B cell (primary cell): ENCODE data around the gene CNGA1. TPM values are rescaled to one million over a fixed set of nuclear protein-coding genes. Genes with fewer than 3 reads are reported as not detected.
"Not testable (repeated sequence)": the region's sequence is repeated elsewhere in the genome, so short reads cannot be mapped to it uniquely, and the experiment has no call there.

Experiments
- ATAC-seq: fragments of 200-7000 bp; cut with Tn5 transposase; one replicate; pipeline ENCODE4 v1.10.0; 2021; ENCODE audit warnings: low read depth, mild to moderate bottlenecking, moderate number of reproducible peaks, moderate library complexity
- CTCF ChIA-PET: fragments of 350-600 bp; sonication (Branson Sonifier 250); formaldehyde crosslinking; loops from one replicate; lab custom pipeline; 2021; ENCODE audit warnings: antibody characterized with exemption, inconsistent platforms; lab: Charles Lee
- POLR2A ChIA-PET: fragments of 350-600 bp; sonication (Branson Sonifier 250); formaldehyde crosslinking; loops from one replicate; lab custom pipeline; 2021; ENCODE audit warnings: antibody characterized with exemption; lab: Charles Lee
- DNase-seq: peaks from one replicate; pipeline ENCODE4 v3.0.0; 2013
- H2AFZ ChIP-seq: 2 replicates; pipeline ENCODE4 v1.6.1; 2012; ENCODE audit warnings: mild to moderate bottlenecking, low read depth, low read length; ENCODE audit not compliant: insufficient read depth, poor library complexity, severe bottlenecking
- H3K27ac ChIP-seq, 2 donors: 1 replicate in 1 of 2; 2 replicates in 1 of 2; pipeline ENCODE4 v1.5.1; 2012 to 2013; ENCODE audit warnings: low read length in 2 of 2, mild to moderate bottlenecking in 2 of 2, moderate library complexity in 1 of 2
- H3K27me3 ChIP-seq, 4 experiments: fragments of 200-600 bp in 1 of 4; sonication (generic) in 1 of 4; replicated peaks in 1 of 4; 1 replicate in 2 of 4; 2 replicates in 2 of 4; pipeline versions ENCODE4 v1.6.1 to v1.7.0; 2013 to 2016; ENCODE audit warnings: low read length in 3 of 4, mild to moderate bottlenecking in 2 of 4, mixed read lengths in 1 of 4, moderate library complexity in 1 of 4; ENCODE audit not compliant: insufficient read depth in 4 of 4, control insufficient read depth in 3 of 4; ENCODE audit errors: control extremely low read depth in 1 of 4
- H3K36me3 ChIP-seq, 2 experiments: replicated peaks in 1 of 2; 1 replicate in 1 of 2; 2 replicates in 1 of 2; pipeline versions ENCODE4 v1.6.1 to v1.7.1; 2013; ENCODE audit warnings: low read length in 1 of 2; ENCODE audit not compliant: insufficient read depth in 2 of 2, control insufficient read depth in 1 of 2; ENCODE audit errors: control extremely low read depth in 1 of 2, extremely low read depth in 1 of 2
- H3K4me1 ChIP-seq, 2 donors: fragments of 200-600 bp in 1 of 2; sonication (generic) in 1 of 2; 1 replicate in 1 of 2; 2 replicates in 1 of 2; pipeline versions ENCODE4 v1.5.1 to v1.6.1; 2013 to 2017; ENCODE audit warnings: low read length in 2 of 2; ENCODE audit not compliant: control insufficient read depth in 2 of 2, insufficient read depth in 2 of 2
- H3K4me2 ChIP-seq: replicated peaks from 2 replicates; pipeline ENCODE3; 2012; ENCODE audit warnings: mild to moderate bottlenecking, low read depth, low read length; ENCODE audit not compliant: poor library complexity, severe bottlenecking
- H3K4me3 ChIP-seq, 5 experiments: fragments of 200-600 bp in 1 of 5; sonication (generic) in 1 of 5; 1 replicate in 3 of 5; 2 replicates in 2 of 5; pipeline versions ENCODE4 v1.5.1 to v1.7.0; 2011 to 2016; ENCODE audit warnings: low read length in 4 of 5, mild to moderate bottlenecking in 4 of 5, low read depth in 2 of 5, control low read depth in 1 of 5, moderate library complexity in 1 of 5; ENCODE audit not compliant: insufficient read depth in 1 of 5; ENCODE audit errors: control extremely low read depth in 1 of 5, extremely low read depth in 1 of 5
- H3K79me2 ChIP-seq: fragments of 200-600 bp; sonication (generic); one replicate; pipeline ENCODE4 v1.6.0; 2016; ENCODE audit warnings: low read length; ENCODE audit not compliant: control insufficient read depth, insufficient read depth
- H3K9ac ChIP-seq: fragments of 200-600 bp; sonication (generic); 2 replicates; pipeline ENCODE4 v1.6.1; 2017; ENCODE audit warnings: mild to moderate bottlenecking, low read length, moderate library complexity
- H3K9me3 ChIP-seq, 3 donors: one replicate each; pipeline versions ENCODE4 v1.6.1 to v1.7.1; 2013; ENCODE audit warnings: low read length in 2 of 3; ENCODE audit not compliant: control insufficient read depth in 2 of 3, insufficient read depth in 1 of 3; ENCODE audit errors: control extremely low read depth in 1 of 3
- H4K20me1 ChIP-seq: 2 replicates; pipeline ENCODE4 v1.6.0; 2012; ENCODE audit warnings: mild to moderate bottlenecking, low read length; ENCODE audit not compliant: insufficient read depth, control insufficient read depth, poor library complexity, severe bottlenecking
- H3K27ac Mint-ChIP-seq: one replicate; pipeline ENCODE4 v1.8.0; 2021; ENCODE audit warnings: mixed read lengths
- H3K27me3 Mint-ChIP-seq: one replicate; pipeline ENCODE4 v1.8.0; 2021; ENCODE audit warnings: mixed read lengths
- H3K4me1 Mint-ChIP-seq: one replicate; pipeline ENCODE4 v1.8.0; 2021; ENCODE audit warnings: mixed read lengths
- H3K4me3 Mint-ChIP-seq: one replicate; pipeline ENCODE4 v1.8.0; 2021; ENCODE audit warnings: mixed read lengths
- H3K9me3 Mint-ChIP-seq: one replicate; pipeline ENCODE4 v1.8.0; 2022; ENCODE audit warnings: mixed read lengths; ENCODE audit not compliant: insufficient read depth
- EZH2 ChIP-seq: IDR thresholded peaks from 2 replicates; pipeline ENCODE4 v1.6.1; 2012; ENCODE audit warnings: borderline replicate concordance, low read depth, mild to moderate bottlenecking, moderate library complexity, low read length; ENCODE audit not compliant: insufficient read depth, poor library complexity, severe bottlenecking
- WGBS: methylation state at CpG from one replicate; pipeline ENCODE4 v1.1.5; 2013; ENCODE audit warnings: missing lambda C conversion rate; ENCODE audit not compliant: insufficient coverage; 5-methylcytosine and 5-hydroxymethylcytosine counted together
- intact Hi-C: fragments of 100-400 bp; cut with micrococcal nuclease; formaldehyde crosslinking; loops from one replicate; pipeline ENCODE4 v1.10.0; 2022
- polyA plus RNA-seq: library from polyadenylated mRNA; depleted of rRNA; stranded (reverse); fragments of >200 nt; gene quantifications from 2 replicates; pipeline ENCODE4 v1.2.3, GENCODE V29; 2012
- total RNA-seq, 2 donors: library from RNA; stranded (reverse); fragments of 120-200 nt in 1 of 2; gene quantifications; 1 replicate in 1 of 2; 2 replicates in 1 of 2; pipeline versions ENCODE4 v1.2.3 to v1.2.4, GENCODE V29; 2013 to 2022
- TF ChIP-seq, protein P1 (sequence below): fragments of 200-600 bp; IDR thresholded peaks from one replicate; pipeline ENCODE4 v1.8.0; 2022; ENCODE audit warnings: antibody characterized with exemption, mild to moderate bottlenecking

The CNGA1 gene
- total and polyA plus RNA-seq, 2 donors (not counting 1 experiment from before 2014, with no cell fraction given) = not detected

- Histone ChIP-seq H4K20me1 (no peaks in the 10 kb centered on the region), H3K9ac (no peak overlapping the region), H3K9me3 (peaks cover 1 to 9% (median 7%) of the 10 kb centered on the region in 3 donors), H3K4me1 (no peaks in the 10 kb centered on the region), H2AFZ (no peak overlapping the region), H3K4me3 (no peak overlapping the region), H3K27ac (no peak overlapping the region), H3K36me3 (no peaks in the 10 kb centered on the region), H3K4me2 (no peak overlapping the region), H3K79me2 (no peaks in the 10 kb centered on the region), H3K27me3 (peaks cover 0 to 6% (median 4%) of the 10 kb centered on the region in 4 experiments)
- TF ChIP-seq, protein P1, sequence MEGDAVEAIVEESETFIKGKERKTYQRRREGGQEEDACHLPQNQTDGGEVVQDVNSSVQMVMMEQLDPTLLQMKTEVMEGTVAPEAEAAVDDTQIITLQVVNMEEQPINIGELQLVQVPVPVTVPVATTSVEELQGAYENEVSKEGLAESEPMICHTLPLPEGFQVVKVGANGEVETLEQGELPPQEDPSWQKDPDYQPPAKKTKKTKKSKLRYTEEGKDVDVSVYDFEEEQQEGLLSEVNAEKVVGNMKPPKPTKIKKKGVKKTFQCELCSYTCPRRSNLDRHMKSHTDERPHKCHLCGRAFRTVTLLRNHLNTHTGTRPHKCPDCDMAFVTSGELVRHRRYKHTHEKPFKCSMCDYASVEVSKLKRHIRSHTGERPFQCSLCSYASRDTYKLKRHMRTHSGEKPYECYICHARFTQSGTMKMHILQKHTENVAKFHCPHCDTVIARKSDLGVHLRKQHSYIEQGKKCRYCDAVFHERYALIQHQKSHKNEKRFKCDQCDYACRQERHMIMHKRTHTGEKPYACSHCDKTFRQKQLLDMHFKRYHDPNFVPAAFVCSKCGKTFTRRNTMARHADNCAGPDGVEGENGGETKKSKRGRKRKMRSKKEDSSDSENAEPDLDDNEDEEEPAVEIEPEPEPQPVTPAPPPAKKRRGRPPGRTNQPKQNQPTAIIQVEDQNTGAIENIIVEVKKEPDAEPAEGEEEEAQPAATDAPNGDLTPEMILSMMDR = no peak
- TF ChIP-seq EZH2 = no peak
- WGBS = 83% methylated on average over 1 of the region's 1 CpG
- H3K27ac Mint-ChIP-seq = no peak overlapping the region
- no peak overlapping the region for H3K4me3 Mint-ChIP-seq
- peaks cover 13% of the 10 kb centered on the region for H3K27me3 Mint-ChIP-seq
- DNase-seq = no peak
- ChIA-PET POLR2A (no interaction called here), CTCF (no interaction called here)
- intact Hi-C loops = loop anchor here (5.0 kb wide), 1 partner anchor 184 kb away; no protein-coding TSS in a partner anchor
- H3K9me3 Mint-ChIP-seq = peaks cover 12% of the 10 kb centered on the region
- no peaks in the 10 kb centered on the region for H3K4me1 Mint-ChIP-seq
- ATAC-seq = no peak
Measured at GRCh38 chr4:47996021-47996420, 20.5 kb downstream of the CNGA1 start.

GRCh38 chr4:47992475-47992874 is 24.0 kb downstream of the CNGA1 start:
- H3K36me3 ChIP-seq, H3K9me3 ChIP-seq, H2AFZ ChIP-seq, H3K9ac ChIP-seq, ATAC-seq, H3K4me1 ChIP-seq, H3K4me2 ChIP-seq, H3K27ac ChIP-seq, DNase-seq, POLR2A ChIA-PET, CTCF ChIA-PET, H3K4me3 Mint-ChIP-seq, H3K79me2 ChIP-seq, H3K4me3 ChIP-seq, H4K20me1 ChIP-seq, H3K27me3 Mint-ChIP-seq, H3K27ac Mint-ChIP-seq, intact Hi-C loops, H3K27me3 ChIP-seq, H3K4me1 Mint-ChIP-seq: not testable (repeated sequence)
- WGBS = no CpG with 5 or more reads among the region's 1 CpG
- peaks cover 16% of the 10 kb centered on the region for H3K9me3 Mint-ChIP-seq
